ENCODE results near the gene LDLRAD1. TPM values are rescaled to one million over a fixed set of nuclear protein-coding genes. Genes with fewer than 3 reads are reported as not detected.

The LDLRAD1 gene
- total RNA-seq, 1 donor from 2014 or later, result not detected

- Mint-ChIP-seq H3K4me1 (peaks cover 1% of the 10 kb centered on the region), H3K27me3 (ENCODE audit: insufficient read depth, low read depth) (peaks cover 3% of the 10 kb centered on the region), H3K27ac (no peak overlapping the region), H3K9me3 (no peaks in the 10 kb centered on the region), H3K36me3 (no peaks in the 10 kb centered on the region), H3K4me3 (no peak overlapping the region)
- H3K9me3 ChIP-seq (ENCODE audit: low read depth), result no peaks in the 10 kb centered on the region
- no peak overlapping the region for H3K4me2 ChIP-seq
- H3K79me2 ChIP-seq (ENCODE audit: low read depth), result no peaks in the 10 kb centered on the region
- H3K27me3 ChIP-seq, result no peaks in the 10 kb centered on the region
- no peak overlapping the region for H3K9ac ChIP-seq
- H3K36me3 ChIP-seq, result no peaks in the 10 kb centered on the region
- H3F3A ChIP-seq (ENCODE audit: low read depth), result no peaks in the 10 kb centered on the region
- no peaks in the 10 kb centered on the region for H4K20me1 ChIP-seq (ENCODE audit: low read depth)
- peaks cover 4% of the 10 kb centered on the region for H3K4me1 ChIP-seq
- no peak for TF ChIP-seq EZH2 (IDR thresholded peaks at IDR 0.05)
- no peak for TF ChIP-seq CTCF (IDR thresholded peaks at IDR 0.05)
- TF ChIP-seq EZH2phosphoT487 (IDR thresholded peaks at IDR 0.05), result no peak
- no peak overlapping the region for H2AFZ ChIP-seq (replicated peaks)
- no peak overlapping the region for H3K27ac ChIP-seq
- no peak overlapping the region for H3K4me3 ChIP-seq
- DNase-seq (ENCODE audit: low spot score), result no peak
These were observed 30.1 kb downstream of the LDLRAD1 start for GRCh38 chr1:53987880-53988279.

- no peaks in the 10 kb centered on the region for H3K27me3 ChIP-seq
- Mint-ChIP-seq H3K27me3 (ENCODE audit: insufficient read depth, low read depth) (peaks cover 3% of the 10 kb centered on the region), H3K36me3 (no peaks in the 10 kb centered on the region), H3K9me3 (no peaks in the 10 kb centered on the region), H3K4me1 (peaks cover 14% of the 10 kb centered on the region), H3K27ac (no peak overlapping the region), H3K4me3 (no peak overlapping the region)
- no peaks in the 10 kb centered on the region for H4K20me1 ChIP-seq (ENCODE audit: low read depth)
- no peaks in the 10 kb centered on the region for H3K9me3 ChIP-seq (ENCODE audit: low read depth)
- TF ChIP-seq EZH2 (IDR thresholded peaks at IDR 0.05) (no peak), CTCF (IDR thresholded peaks at IDR 0.05) (no peak), EZH2phosphoT487 (IDR thresholded peaks at IDR 0.05) (no peak)
- no peaks in the 10 kb centered on the region for H3K36me3 ChIP-seq
- H2AFZ ChIP-seq (replicated peaks), result no peak overlapping the region
- H3K9ac ChIP-seq, result no peak overlapping the region
- H3K79me2 ChIP-seq (ENCODE audit: low read depth), result no peaks in the 10 kb centered on the region
- no peak overlapping the region for H3K4me3 ChIP-seq
- no peak overlapping the region for H3K4me2 ChIP-seq
- H3K27ac ChIP-seq, result no peak overlapping the region
- H3F3A ChIP-seq (ENCODE audit: low read depth), result no peaks in the 10 kb centered on the region
- H3K4me1 ChIP-seq, result peaks cover 13% of the 10 kb centered on the region
- no peak for DNase-seq (ENCODE audit: low spot score)
These were observed 31.5 kb downstream of the LDLRAD1 start for GRCh38 chr1:53986458-53986857.

GRCh38 chr1:53984726-53985125, 33.3 kb downstream of the LDLRAD1 start:
- DNase-seq (ENCODE audit: low spot score), result no peak
- Mint-ChIP-seq H3K4me1 (peaks cover 18% of the 10 kb centered on the region), H3K27me3 (ENCODE audit: insufficient read depth, low read depth) (no peaks in the 10 kb centered on the region), H3K36me3 (no peaks in the 10 kb centered on the region), H3K4me3 (no peak overlapping the region), H3K9me3 (no peaks in the 10 kb centered on the region), H3K27ac (no peak overlapping the region)
- Histone ChIP-seq H2AFZ (replicated peaks) (no peak overlapping the region), H3K36me3 (no peaks in the 10 kb centered on the region), H3K27ac (no peak overlapping the region), H3K9ac (no peak overlapping the region), H3K4me2 (no peak overlapping the region), H3K4me3 (no peak overlapping the region), H3K79me2 (ENCODE audit: low read depth) (no peaks in the 10 kb centered on the region), H3K27me3 (no peaks in the 10 kb centered on the region), H4K20me1 (ENCODE audit: low read depth) (no peaks in the 10 kb centered on the region), H3K9me3 (ENCODE audit: low read depth) (no peaks in the 10 kb centered on the region), H3K4me1 (peaks cover 13% of the 10 kb centered on the region), H3F3A (ENCODE audit: low read depth) (no peaks in the 10 kb centered on the region)
- no peak for TF ChIP-seq EZH2phosphoT487 (IDR thresholded peaks at IDR 0.05)
- TF ChIP-seq CTCF (IDR thresholded peaks at IDR 0.05), result no peak
- no peak for TF ChIP-seq EZH2 (IDR thresholded peaks at IDR 0.05)

Data from neural progenitor cell (in vitro differentiated cells).